ENCODE measurements around the gene CDIPT. TPM values are rescaled to one million over a fixed set of nuclear protein-coding genes. Genes with fewer than 3 reads are reported as not detected.

The CDIPT gene
- total RNA-seq, 1 donor from 2014 or later = 85.0 TPM

- no peaks in the 10 kb centered on the region for H3K4me1 Mint-ChIP-seq (ENCODE audit: unreplicated experiment)
- H3K27me3 Mint-ChIP-seq (ENCODE audit: unreplicated experiment) = peaks cover 7% of the 10 kb centered on the region
- no peaks in the 10 kb centered on the region for H3K9me3 Mint-ChIP-seq (ENCODE audit: unreplicated experiment)
- no peak for TF ChIP-seq CTCF (IDR thresholded peaks at IDR 0.05; ENCODE audit: unreplicated experiment)
- no peak overlapping the region for H3K27ac Mint-ChIP-seq (ENCODE audit: unreplicated experiment)
- no peak for DNase-seq (ENCODE audit: low spot score)
- H3K4me3 Mint-ChIP-seq (ENCODE audit: unreplicated experiment) = no peak overlapping the region
- no peaks in the 10 kb centered on the region for H3K36me3 Mint-ChIP-seq (ENCODE audit: low read depth, unreplicated experiment)
Observed at GRCh38 chr16:29842732-29843346, 20.2 kb downstream of the CDIPT start.

- Mint-ChIP-seq H3K36me3 (ENCODE audit: low read depth, unreplicated experiment) (no peaks in the 10 kb centered on the region), H3K9me3 (ENCODE audit: unreplicated experiment) (no peaks in the 10 kb centered on the region), H3K4me1 (ENCODE audit: unreplicated experiment) (no peaks in the 10 kb centered on the region), H3K27me3 (ENCODE audit: unreplicated experiment) (peaks cover 7% of the 10 kb centered on the region), H3K27ac (ENCODE audit: unreplicated experiment) (no peak overlapping the region), H3K4me3 (ENCODE audit: unreplicated experiment) (no peak overlapping the region)
- TF ChIP-seq CTCF (IDR thresholded peaks at IDR 0.05; ENCODE audit: unreplicated experiment) = no peak
- DNase-seq (ENCODE audit: low spot score) = no peak
Observed at GRCh38 chr16:29841631-29842030, 21.4 kb downstream of the CDIPT start.

GRCh38 chr16:29840240-29840639 lies 22.8 kb downstream of the CDIPT start:
- Mint-ChIP-seq H3K4me1 (ENCODE audit: unreplicated experiment) (no peaks in the 10 kb centered on the region), H3K27me3 (ENCODE audit: unreplicated experiment) (peaks cover 3% of the 10 kb centered on the region), H3K27ac (ENCODE audit: unreplicated experiment) (no peak overlapping the region), H3K4me3 (ENCODE audit: unreplicated experiment) (no peak overlapping the region), H3K9me3 (ENCODE audit: unreplicated experiment) (no peaks in the 10 kb centered on the region), H3K36me3 (ENCODE audit: low read depth, unreplicated experiment) (no peaks in the 10 kb centered on the region)
- no peak for DNase-seq (ENCODE audit: low spot score)
- no peak for TF ChIP-seq CTCF (IDR thresholded peaks at IDR 0.05; ENCODE audit: unreplicated experiment)

GRCh38 chr16:29839822-29840221 lies 23.2 kb downstream of the CDIPT start:
- H3K9me3 Mint-ChIP-seq (ENCODE audit: unreplicated experiment) = no peaks in the 10 kb centered on the region
- TF ChIP-seq CTCF (IDR thresholded peaks at IDR 0.05; ENCODE audit: unreplicated experiment) = no peak

GRCh38 chr16:29837841-29838240 lies 25.2 kb downstream of the CDIPT start:
- Mint-ChIP-seq H3K4me1 (ENCODE audit: unreplicated experiment) (no peaks in the 10 kb centered on the region), H3K27me3 (ENCODE audit: unreplicated experiment) (peaks cover 2% of the 10 kb centered on the region), H3K4me3 (ENCODE audit: unreplicated experiment) (no peak overlapping the region), H3K9me3 (ENCODE audit: unreplicated experiment) (no peaks in the 10 kb centered on the region), H3K36me3 (ENCODE audit: low read depth, unreplicated experiment) (no peaks in the 10 kb centered on the region), H3K27ac (ENCODE audit: unreplicated experiment) (no peak overlapping the region)
- DNase-seq (ENCODE audit: low spot score) = no peak
- no peak for TF ChIP-seq CTCF (IDR thresholded peaks at IDR 0.05; ENCODE audit: unreplicated experiment)

More at GRCh38 chr16:29839822-29840221, 23.2 kb downstream of the CDIPT start:
- H3K4me3 Mint-ChIP-seq (ENCODE audit: unreplicated experiment) = no peak overlapping the region
- H3K4me1 Mint-ChIP-seq (ENCODE audit: unreplicated experiment) = no peaks in the 10 kb centered on the region
- DNase-seq (ENCODE audit: low spot score) = no peak
- peaks cover 2% of the 10 kb centered on the region for H3K27me3 Mint-ChIP-seq (ENCODE audit: unreplicated experiment)
- no peaks in the 10 kb centered on the region for H3K36me3 Mint-ChIP-seq (ENCODE audit: low read depth, unreplicated experiment)
- no peak overlapping the region for H3K27ac Mint-ChIP-seq (ENCODE audit: unreplicated experiment)
